ENCODE results near the gene LONP1. TPM values are rescaled to one million over a fixed set of nuclear protein-coding genes. Genes with fewer than 3 reads are reported as not detected.

The LONP1 gene
- polyA plus RNA-seq, 1 donor from 2014 or later, result 43.1 TPM

DNA sequence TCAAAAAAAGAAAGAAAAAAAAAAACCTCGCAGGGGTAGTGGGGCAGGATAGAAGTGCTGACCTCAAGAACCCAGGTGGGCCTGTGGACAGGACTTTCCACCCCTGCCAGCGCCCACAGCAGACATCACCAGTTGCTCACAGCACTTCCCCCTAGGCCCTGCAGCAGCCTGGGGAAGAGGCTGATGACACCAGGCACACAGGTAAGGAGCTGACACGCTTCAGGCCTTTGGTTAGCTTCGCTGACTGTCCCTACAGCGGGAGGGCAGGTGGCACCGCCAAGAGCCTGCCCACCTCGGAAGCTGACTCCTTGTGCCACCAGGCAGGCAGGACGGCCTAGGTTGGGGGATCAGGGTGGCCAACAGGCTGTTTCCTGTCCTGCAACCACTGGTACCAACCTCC is 8.9 kb downstream of the LONP1 start:
- no peaks in the 10 kb centered on the region for H3K27me3 ChIP-seq (ENCODE audit: insufficient read depth, low read depth, low read length)
- H3K27ac ChIP-seq (ENCODE audit: low read length), result no peak overlapping the region
- H3K79me2 ChIP-seq (replicated peaks; ENCODE audit: insufficient read depth, low read length), result no peaks in the 10 kb centered on the region
- H3F3A ChIP-seq (ENCODE audit: insufficient read depth, low read length, poor library complexity, severe bottlenecking), result no peaks in the 10 kb centered on the region
- no peaks in the 10 kb centered on the region for H3K9me2 ChIP-seq (ENCODE audit: insufficient read depth, low read length)
- no peaks in the 10 kb centered on the region for H4K20me1 ChIP-seq (ENCODE audit: insufficient read depth)
- H3K4me2 ChIP-seq (ENCODE audit: low read length), result no peak overlapping the region
- TF ChIP-seq TAF1 (IDR thresholded peaks at IDR 0.05; ENCODE audit: low read depth) (no peak), EZH2 (IDR thresholded peaks at IDR 0.05; ENCODE audit: borderline replicate concordance, insufficient read depth, low read length, poor library complexity, severe bottlenecking) (no peak), EP300 (conservative IDR thresholded peaks at IDR 0.05; ENCODE audit: poor library complexity, severe bottlenecking) (no peak), POLR2AphosphoS5 (IDR thresholded peaks at IDR 0.05) (no peak), SMC3 (conservative IDR thresholded peaks at IDR 0.05; ENCODE audit: poor library complexity) (no peak), MXI1 (conservative IDR thresholded peaks at IDR 0.05; ENCODE audit: poor library complexity, severe bottlenecking) (no peak), RAD21 (conservative IDR thresholded peaks at IDR 0.05) (no peak)
- TF ChIP-seq, protein P1, sequence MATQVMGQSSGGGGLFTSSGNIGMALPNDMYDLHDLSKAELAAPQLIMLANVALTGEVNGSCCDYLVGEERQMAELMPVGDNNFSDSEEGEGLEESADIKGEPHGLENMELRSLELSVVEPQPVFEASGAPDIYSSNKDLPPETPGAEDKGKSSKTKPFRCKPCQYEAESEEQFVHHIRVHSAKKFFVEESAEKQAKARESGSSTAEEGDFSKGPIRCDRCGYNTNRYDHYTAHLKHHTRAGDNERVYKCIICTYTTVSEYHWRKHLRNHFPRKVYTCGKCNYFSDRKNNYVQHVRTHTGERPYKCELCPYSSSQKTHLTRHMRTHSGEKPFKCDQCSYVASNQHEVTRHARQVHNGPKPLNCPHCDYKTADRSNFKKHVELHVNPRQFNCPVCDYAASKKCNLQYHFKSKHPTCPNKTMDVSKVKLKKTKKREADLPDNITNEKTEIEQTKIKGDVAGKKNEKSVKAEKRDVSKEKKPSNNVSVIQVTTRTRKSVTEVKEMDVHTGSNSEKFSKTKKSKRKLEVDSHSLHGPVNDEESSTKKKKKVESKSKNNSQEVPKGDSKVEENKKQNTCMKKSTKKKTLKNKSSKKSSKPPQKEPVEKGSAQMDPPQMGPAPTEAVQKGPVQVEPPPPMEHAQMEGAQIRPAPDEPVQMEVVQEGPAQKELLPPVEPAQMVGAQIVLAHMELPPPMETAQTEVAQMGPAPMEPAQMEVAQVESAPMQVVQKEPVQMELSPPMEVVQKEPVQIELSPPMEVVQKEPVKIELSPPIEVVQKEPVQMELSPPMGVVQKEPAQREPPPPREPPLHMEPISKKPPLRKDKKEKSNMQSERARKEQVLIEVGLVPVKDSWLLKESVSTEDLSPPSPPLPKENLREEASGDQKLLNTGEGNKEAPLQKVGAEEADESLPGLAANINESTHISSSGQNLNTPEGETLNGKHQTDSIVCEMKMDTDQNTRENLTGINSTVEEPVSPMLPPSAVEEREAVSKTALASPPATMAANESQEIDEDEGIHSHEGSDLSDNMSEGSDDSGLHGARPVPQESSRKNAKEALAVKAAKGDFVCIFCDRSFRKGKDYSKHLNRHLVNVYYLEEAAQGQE (IDR thresholded peaks at IDR 0.05; ENCODE audit: borderline replicate concordance), result no peak
- TF ChIP-seq, protein P2, sequence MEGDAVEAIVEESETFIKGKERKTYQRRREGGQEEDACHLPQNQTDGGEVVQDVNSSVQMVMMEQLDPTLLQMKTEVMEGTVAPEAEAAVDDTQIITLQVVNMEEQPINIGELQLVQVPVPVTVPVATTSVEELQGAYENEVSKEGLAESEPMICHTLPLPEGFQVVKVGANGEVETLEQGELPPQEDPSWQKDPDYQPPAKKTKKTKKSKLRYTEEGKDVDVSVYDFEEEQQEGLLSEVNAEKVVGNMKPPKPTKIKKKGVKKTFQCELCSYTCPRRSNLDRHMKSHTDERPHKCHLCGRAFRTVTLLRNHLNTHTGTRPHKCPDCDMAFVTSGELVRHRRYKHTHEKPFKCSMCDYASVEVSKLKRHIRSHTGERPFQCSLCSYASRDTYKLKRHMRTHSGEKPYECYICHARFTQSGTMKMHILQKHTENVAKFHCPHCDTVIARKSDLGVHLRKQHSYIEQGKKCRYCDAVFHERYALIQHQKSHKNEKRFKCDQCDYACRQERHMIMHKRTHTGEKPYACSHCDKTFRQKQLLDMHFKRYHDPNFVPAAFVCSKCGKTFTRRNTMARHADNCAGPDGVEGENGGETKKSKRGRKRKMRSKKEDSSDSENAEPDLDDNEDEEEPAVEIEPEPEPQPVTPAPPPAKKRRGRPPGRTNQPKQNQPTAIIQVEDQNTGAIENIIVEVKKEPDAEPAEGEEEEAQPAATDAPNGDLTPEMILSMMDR (IDR thresholded peaks at IDR 0.05; ENCODE audit: poor library complexity, severe bottlenecking), result no peak
- no peak overlapping the region for H2AFZ ChIP-seq (ENCODE audit: low read depth, low read length)
- H3K4me3 ChIP-seq (ENCODE audit: low read length), result no peak overlapping the region
- no peaks in the 10 kb centered on the region for H3K9me3 ChIP-seq (ENCODE audit: low read length)
- H3K9ac ChIP-seq (ENCODE audit: low read length), result no peak overlapping the region
- H3K36me3 ChIP-seq (ENCODE audit: insufficient read depth, low read length), result no peaks in the 10 kb centered on the region

DNA sequence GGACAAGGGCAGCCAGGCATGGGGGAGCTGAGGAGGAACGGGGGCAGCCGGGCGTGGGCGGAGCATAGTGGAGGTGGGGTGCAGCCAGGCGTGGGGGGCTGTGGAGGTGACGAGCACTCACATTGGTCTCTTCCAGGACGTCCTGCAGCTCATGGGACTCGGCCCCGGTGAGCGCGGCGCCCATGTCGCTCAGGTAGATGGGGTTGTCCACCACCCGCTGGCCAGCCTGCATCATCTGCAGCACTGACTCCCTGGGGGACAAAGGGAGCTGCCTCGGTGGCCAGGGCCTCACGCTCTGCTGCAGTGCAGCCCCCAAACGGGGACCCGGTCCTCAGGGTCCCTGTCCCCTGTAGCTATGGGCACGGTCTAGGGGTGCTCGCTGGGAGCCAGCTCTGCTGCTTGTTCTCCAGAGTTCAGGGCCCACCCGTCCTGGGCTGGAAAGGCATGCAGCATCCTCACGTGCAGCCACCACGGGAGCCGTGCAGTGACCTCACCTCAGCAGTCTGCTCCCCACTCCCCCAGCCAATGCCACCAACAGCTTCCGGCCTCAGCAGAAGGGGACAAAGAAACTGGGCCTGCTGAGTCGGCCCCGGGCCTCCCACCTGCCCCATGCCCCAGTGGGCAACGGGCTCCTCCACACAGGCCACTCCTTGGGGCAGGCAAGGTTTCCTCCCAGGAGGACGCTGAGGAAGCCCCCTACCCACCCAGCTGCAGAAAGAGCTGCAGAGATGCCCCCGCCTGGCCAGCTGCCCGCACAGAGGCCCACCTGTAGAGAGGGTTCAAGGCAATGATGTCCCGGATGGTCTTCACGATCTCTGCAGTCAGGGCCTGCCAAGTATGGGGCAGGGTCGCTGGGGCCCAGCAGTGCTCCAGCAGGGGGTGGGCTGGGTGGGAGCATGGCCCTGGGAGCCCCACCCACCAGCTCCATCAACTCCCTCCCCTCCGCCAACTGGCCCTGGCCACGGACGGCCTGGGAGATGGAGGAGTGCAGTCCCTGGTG is 12.1 kb downstream of the LONP1 start:
- H4K20me1 ChIP-seq (ENCODE audit: insufficient read depth), result no peaks in the 10 kb centered on the region
- TF ChIP-seq EZH2 (IDR thresholded peaks at IDR 0.05; ENCODE audit: borderline replicate concordance, insufficient read depth, low read length, poor library complexity, severe bottlenecking), result no peak
- no peak for TF ChIP-seq EP300 (conservative IDR thresholded peaks at IDR 0.05; ENCODE audit: poor library complexity, severe bottlenecking)
- no peak for TF ChIP-seq MXI1 (conservative IDR thresholded peaks at IDR 0.05; ENCODE audit: poor library complexity, severe bottlenecking)
- TF ChIP-seq RAD21 (conservative IDR thresholded peaks at IDR 0.05), result no peak
- TF ChIP-seq, protein P1 (IDR thresholded peaks at IDR 0.05; ENCODE audit: borderline replicate concordance), result no peak
- no peak for TF ChIP-seq SMC3 (conservative IDR thresholded peaks at IDR 0.05; ENCODE audit: poor library complexity)
- no peaks in the 10 kb centered on the region for H3K9me2 ChIP-seq (ENCODE audit: insufficient read depth, low read length)
- H3K4me3 ChIP-seq (ENCODE audit: low read length), result no peak overlapping the region
- no peaks in the 10 kb centered on the region for H3K79me2 ChIP-seq (replicated peaks; ENCODE audit: insufficient read depth, low read length)
- H3F3A ChIP-seq (ENCODE audit: insufficient read depth, low read length, poor library complexity, severe bottlenecking), result no peaks in the 10 kb centered on the region
- no peak overlapping the region for H3K4me2 ChIP-seq (ENCODE audit: low read length)
- H3K9ac ChIP-seq (ENCODE audit: low read length), result no peak overlapping the region
- H2AFZ ChIP-seq (ENCODE audit: low read depth, low read length), result no peak overlapping the region
- no peaks in the 10 kb centered on the region for H3K36me3 ChIP-seq (ENCODE audit: insufficient read depth, low read length)
- H3K27me3 ChIP-seq (ENCODE audit: insufficient read depth, low read depth, low read length), result no peaks in the 10 kb centered on the region
- H3K27ac ChIP-seq (ENCODE audit: low read length), result no peak overlapping the region
- H3K9me3 ChIP-seq (ENCODE audit: low read length), result no peaks in the 10 kb centered on the region
